Measurements from ENCODE around the gene NFATC2. TPM values are rescaled to one million over a fixed set of nuclear protein-coding genes. Genes with fewer than 3 reads are reported as not detected.

Gene NFATC2
- polyA plus RNA-seq, 3 donors: 1.4 to 2.1 (median 1.8) TPM

GRCh38 chr20:51422514-51423289 lies 119.8 kb downstream of the NFATC2 start:
- DNase-seq (ENCODE audit: low read depth in 3 of 3, low spot score in 2 of 3): no peak

DNA sequence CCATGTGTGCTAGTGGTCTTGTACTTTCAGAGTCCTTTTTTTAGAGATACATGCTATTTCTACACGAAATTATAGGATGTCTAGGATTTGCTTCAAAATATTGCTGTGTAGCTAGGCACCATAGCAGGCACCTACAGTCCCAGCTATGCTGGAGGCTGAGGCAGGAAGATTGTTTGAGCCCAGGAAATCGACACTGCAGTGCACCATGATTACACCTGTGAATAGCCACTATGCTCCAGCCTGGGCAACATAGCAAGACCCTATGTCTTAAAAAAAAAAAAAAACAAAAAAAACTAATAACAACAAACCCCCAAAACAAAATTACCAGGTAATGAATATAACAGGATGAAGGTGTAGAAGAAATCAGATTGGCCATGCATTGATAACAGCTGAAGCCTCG lies 121.7 kb downstream of the NFATC2 start:
- no peak for DNase-seq (ENCODE audit: low read depth in 3 of 3, low spot score in 2 of 3)

GRCh38 chr20:51420111-51420510 lies 122.4 kb downstream of the NFATC2 start:
- DNase-seq (ENCODE audit: low read depth in 3 of 3, low spot score in 2 of 3): no peak

GRCh38 chr20:51419646-51420045 lies 122.9 kb downstream of the NFATC2 start:
- no peak for DNase-seq (ENCODE audit: low read depth in 3 of 3, low spot score in 2 of 3)

GRCh38 chr20:51419231-51419630 lies 123.3 kb downstream of the NFATC2 start:
- no peak for DNase-seq (ENCODE audit: low read depth in 3 of 3, low spot score in 2 of 3)

- no peak for DNase-seq (ENCODE audit: low read depth in 3 of 3, low spot score in 2 of 3)
Measured at GRCh38 chr20:51418137-51418529, 124.4 kb downstream of the NFATC2 start.

- DNase-seq (ENCODE audit: low read depth in 3 of 3, low spot score in 2 of 3): no peak
Measured at GRCh38 chr20:51417250-51418136, 125.0 kb downstream of the NFATC2 start.

DNA sequence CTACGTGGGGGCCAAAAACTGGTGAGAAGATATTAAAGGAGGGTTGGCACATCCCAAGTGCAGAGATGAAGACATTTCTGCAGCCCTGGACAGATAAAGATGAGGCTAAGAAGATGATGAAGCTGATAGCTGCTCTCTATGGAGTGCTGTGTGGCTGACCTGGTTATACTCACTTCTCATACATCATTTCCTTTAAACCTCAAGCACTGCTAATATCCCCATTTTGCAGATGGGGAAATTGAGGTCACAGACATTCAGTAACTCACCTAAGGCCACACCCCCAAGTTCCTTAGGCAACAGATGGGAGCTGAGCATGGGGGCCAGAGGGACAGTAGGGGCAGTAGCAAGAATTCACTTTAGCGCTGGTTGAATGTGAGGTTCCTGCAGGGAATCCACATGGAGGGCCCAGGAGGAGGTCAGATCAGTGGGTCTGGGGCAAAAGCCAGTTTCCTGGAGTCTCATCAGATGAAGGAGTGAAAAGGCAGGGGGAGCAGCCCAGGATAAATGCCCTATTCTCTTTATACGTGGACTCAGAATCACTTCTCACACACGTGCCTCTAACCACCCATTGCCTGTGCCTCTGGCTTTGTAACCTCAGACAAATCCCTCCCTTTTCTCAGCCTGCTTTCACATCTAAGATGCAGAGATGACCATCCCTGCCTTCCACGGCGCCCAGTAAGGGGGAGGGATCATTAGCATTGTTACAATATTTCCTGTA lies 125.8 kb downstream of the NFATC2 start:
- no peak for DNase-seq (ENCODE audit: low read depth in 3 of 3, low spot score in 2 of 3)

GRCh38 chr20:51413857-51414256 lies 128.7 kb downstream of the NFATC2 start:
- no peak for DNase-seq (ENCODE audit: low read depth in 3 of 3, low spot score in 2 of 3)

DNA sequence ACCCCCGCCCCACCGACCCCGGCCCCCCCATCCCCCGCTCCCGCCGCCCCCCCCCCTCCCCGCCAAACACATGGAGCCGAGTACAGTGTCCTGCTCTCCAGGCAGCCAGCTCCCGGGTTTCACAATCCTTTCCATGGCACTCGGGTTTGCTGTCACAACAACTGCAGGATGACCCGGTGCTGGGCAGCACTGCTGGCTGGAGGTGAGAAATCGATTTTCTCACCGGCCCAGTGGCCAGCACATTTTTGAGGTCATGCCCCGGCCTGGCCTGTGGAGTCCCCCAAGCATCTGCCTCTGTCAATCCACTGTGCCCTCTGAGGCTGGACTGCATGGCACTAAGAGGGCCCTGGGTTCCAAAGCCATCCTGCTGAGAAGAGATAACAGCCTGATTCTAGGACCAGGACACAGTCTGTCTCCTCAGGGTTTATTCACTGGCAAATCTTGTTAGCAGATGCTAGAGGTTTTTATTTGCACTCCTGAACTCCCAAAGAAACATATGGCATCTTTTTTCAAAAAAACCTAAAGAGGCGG lies 129.5 kb downstream of the NFATC2 start:
- DNase-seq (ENCODE audit: low read depth in 3 of 3, low spot score in 2 of 3): no peak

DNA sequence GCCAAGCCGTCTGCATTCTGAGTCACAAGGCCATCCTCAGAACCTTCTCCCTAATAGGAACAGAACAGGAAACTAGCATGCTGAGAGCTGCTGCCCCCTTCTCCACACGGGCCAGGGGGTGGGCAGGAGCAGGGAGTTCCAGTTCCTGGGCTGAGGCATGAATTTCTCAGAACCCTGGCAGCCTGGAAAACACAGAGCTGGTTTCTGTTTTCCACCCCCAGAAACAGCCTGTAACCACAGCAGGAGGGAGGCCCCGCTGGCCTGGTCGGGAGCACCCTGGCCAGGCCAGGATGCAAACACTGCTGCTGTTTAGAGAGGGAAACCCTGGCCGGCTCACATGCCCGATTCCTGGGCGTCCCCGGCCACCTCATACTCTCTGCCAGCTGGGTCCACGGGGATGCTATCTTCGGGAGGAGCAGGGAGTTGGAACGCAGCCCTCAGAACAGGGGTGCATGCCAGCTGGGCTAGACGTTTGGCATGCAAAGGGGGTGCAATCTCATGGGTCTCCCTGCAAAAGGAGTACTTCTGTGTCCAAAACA lies 130.1 kb downstream of the NFATC2 start:
- DNase-seq (ENCODE audit: low read depth in 3 of 3, low spot score in 2 of 3): no peak

DNA sequence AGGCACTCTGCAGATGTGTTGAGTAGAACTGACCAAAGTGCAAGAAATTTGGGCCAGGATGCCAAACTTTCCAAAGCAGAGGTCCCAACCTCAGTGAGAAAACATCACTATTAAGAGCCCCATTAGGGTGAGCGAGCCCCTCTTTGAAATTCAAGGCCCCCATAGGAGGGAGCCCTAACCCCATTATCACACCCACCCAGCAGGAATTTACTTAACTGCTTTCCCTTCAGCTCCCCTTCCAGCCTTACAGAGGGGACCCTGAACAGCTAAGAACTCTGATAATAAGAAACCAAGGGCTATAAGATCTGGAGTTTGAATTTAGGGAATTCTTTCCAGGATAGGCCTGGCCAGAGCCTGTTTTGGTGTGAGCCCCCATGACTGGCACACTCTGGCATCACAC lies 130.6 kb downstream of the NFATC2 start:
- no peak for DNase-seq (ENCODE audit: low read depth in 3 of 3, low spot score in 2 of 3)

- DNase-seq (ENCODE audit: low read depth in 3 of 3, low spot score in 2 of 3): no peak
Measured at GRCh38 chr20:51410586-51411325, 131.8 kb downstream of the NFATC2 start.

GRCh38 chr20:51409192-51409880 lies 133.2 kb downstream of the NFATC2 start:
- no peak for DNase-seq (ENCODE audit: low read depth in 3 of 3, low spot score in 2 of 3)

GRCh38 chr20:51404297-51405060 lies 138.0 kb downstream of the NFATC2 start:
- no peak for DNase-seq (ENCODE audit: low read depth in 3 of 3, low spot score in 2 of 3)

DNA sequence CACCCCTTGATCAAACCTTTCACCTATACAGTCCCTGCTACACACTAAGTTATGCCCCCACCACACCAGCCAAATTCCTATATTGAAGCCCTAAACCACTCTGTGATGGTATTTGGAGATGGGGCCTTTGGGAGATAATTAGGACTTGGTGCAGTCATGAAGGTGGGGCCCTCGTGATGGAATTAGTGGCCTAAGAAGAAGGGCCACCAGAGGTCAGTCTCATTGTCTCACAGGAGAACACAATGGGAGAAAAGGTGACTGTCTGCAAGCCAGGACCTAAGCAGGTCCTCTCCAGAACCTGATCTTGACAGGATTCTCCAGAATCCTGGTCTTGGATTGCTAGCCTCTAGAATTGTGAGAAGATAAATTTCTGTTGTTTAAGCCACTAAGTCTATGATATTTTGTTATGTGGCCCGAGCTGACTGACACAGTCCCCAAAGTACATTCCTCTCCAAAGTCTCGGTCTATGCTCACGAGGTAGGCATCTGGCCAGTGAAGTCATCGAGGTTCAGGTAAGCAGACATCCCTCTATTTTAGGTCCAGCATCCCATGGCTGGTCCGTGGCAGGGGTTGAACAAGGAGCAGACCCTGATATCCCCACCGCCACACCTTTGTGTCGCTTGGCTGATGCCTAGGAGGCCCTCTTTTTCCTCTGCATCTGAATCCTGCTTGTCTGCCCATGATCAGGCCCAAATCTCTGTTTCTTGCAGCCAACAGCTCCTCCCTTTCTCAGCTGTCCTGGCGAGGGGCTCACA lies 138.9 kb downstream of the NFATC2 start:
- no peak for DNase-seq (ENCODE audit: low read depth in 3 of 3, low spot score in 2 of 3)

DNA sequence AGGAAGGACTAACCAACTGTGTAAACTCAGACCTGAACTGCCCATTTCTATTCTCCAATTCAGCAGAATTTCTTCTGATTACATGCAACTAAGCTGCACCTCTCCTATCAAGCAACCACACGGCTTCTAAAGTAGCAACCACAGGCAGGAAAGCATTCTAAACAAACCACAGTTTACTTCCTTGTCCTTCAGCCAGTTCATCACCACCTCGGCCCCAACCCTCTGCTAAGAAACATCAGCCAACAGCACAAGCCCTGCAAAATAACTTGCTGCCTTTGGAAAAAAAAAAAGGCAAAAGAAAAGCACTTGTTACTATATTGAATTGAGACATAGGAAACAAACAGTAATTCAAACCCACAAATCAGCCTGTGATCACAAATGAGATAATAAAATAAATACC lies 140.3 kb downstream of the NFATC2 start:
- no peak for DNase-seq (ENCODE audit: low read depth in 3 of 3, low spot score in 2 of 3)

DNA sequence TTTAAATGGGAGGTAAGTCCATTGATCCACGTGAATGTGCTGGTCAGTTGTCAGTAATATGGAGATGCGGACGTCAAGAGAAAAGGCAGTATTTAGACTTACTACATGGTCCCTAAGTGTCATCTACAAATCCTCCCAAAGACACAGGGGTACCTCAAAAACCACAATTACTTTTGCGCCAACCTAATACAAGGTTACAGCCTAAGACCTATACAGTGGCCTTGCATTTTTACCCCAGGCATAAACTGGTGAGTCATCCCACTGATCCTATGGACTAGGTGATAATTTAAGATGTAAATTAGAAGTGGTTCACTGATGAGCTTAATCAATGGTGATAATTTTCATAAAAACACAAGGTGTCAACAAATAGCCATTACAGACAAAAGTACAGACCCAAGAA lies 141.0 kb downstream of the NFATC2 start:
- DNase-seq (ENCODE audit: low read depth in 3 of 3, low spot score in 2 of 3): no peak

Data from right renal cortex interstitium (tissue), 3 donors.